Urothelium cell line (cell line): ENCODE measurements around the gene ATP1A4.
A peak's percentile ranks its signal among the peaks of the same experiment; 100 is the strongest.

ENCODE experiments used
- DNase-seq: peaks from one replicate; pipeline ENCODE4 v3.0.0; 2011; ENCODE audit warnings: low spot score, mixed read lengths
- FAIRE-seq: peaks from 2 replicates; lab custom pipeline; 2011; peaks lifted over from hg19 to GRCh38; lab: Jason Lieb, UNC

The ATP1A4 gene

DNA sequence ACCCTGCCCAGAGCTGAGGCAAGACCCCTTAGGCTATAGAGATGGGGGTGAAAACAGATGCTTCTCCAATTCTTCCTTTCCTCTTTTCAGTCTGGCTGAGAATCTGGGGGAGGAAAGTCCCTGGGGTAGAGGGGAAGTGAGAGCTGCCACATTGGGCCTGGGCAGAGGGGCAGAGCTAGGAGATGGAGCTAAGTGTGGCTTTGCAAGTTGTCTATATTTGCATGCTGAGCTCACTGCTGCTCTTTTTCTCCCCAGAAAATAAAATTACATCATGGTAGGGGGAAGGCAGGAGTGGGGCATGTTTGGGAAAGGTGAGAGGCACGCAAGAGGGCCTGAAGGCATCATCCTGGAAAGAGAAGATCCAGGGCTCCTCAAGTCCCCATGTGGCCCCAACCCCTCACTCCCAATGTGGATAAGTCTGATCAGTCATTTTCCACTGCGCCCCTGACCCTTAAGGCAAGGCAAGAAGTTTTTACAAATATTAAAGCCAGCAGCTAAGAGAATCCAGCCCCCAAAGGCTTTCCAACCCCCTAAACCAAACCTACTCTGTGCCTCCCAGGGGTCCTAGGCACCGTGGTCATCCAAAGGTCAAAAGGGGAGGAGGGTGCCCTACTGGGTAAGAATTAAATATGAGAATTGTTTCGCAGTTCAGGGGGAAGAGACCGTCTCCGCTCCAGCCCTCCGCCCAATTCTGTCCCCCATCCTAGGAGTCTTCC lies 53.3 kb downstream of the ATP1A4 start:
- DNase-seq (no peak), FAIRE-seq (no peak)

DNA sequence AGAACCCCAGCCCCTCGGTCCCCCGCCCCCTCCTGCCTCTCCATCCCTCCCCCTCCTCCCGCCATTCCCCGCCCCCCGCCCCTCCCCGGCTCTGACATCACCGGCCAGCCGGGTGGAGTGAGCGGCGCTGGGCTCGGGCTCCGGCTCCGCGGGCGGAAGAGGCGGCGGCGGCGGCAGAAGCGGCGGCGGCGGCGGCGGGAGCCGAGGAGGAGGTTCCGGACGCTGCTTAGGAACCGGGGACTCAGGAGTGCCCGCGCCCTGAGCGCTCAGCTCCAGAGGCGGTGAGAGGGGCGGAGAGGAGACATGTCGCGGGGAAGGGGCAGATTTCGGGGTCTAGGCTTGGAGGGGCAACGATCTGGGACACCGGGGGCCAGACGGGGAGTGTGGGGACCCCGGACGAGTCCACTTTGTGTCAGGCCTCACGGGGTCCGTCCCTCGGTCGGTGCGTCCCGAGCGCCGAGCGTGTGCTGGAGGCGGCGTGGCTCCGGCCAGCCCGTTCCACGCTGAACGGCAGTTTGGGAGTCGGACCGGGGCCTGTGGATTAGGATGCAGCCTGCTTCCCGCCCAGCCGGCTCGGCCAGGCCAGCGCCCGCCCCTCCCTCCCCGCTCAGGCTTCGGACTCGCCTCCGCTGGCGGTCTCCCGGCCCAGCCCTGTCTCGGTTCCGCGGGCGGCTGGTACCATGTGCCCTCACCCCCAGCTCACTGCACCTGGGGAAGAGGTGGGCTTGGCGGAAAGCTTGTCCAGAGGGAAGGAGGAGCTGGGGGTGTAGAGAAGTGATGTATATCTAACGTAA lies 54.0 kb downstream of the ATP1A4 start, which contains the start of gene PEA15:
Gene PEA15, plus strand, starts transcription at position 143 of the 794 bp plus-strand sequence. CDS start 6,161 bp downstream, outside the sequence.
- peak; percentile 93 for DNase-seq
- FAIRE-seq = no peak

DNA sequence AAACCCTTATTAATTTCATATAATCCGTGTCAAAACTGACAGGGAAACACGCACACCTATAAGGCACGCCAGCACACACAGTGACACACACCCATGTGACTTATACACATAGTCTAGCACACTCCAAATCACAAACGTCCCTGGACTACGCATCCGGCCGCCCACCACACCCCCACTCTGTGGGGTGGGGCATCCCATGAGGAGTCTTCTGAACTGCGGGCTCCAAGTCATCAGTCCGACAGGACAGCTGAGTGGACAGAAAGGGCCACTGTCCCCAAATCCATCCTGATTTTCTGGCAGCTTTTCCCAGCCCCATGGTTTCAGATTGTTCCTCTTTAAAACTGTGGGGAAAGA lies 54.6 kb downstream of the ATP1A4 start:
- DNase-seq = peak; percentile 61
- no peak for FAIRE-seq

DNA sequence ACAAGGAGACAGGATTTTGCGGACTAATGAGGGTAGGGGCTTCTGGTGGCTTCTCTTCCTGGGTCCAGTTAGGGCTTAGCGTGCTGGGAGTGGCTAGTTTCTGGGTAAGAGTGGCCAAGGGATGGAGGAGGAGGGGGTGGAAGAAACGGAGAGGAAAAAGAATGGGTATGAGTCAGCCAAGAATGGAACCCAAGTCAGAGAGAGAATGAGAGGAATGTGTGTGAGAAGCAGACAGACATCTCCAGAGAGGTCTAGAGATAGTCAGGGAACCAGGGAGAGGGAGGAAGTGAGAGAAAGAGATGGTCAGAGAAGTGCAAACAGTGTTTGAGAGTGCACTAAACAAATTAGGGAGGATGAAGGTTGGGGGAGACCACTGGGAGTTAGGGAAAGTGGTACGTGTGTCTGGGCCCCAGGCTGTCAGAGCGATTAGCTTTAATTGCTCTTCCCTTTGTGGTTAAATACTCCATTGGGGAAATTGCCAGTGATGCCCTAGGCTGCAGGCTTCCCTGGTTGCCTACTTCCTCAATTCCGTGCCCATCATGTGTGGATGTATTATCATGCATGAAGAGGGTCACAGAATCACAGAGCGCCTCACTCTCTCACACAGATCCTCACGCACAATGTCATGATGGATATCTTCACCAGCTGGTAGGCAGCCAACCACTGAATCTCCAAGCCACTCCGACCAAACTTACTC lies 55.2 kb downstream of the ATP1A4 start:
- DNase-seq = peak; percentile 82
- FAIRE-seq = no peak

DNA sequence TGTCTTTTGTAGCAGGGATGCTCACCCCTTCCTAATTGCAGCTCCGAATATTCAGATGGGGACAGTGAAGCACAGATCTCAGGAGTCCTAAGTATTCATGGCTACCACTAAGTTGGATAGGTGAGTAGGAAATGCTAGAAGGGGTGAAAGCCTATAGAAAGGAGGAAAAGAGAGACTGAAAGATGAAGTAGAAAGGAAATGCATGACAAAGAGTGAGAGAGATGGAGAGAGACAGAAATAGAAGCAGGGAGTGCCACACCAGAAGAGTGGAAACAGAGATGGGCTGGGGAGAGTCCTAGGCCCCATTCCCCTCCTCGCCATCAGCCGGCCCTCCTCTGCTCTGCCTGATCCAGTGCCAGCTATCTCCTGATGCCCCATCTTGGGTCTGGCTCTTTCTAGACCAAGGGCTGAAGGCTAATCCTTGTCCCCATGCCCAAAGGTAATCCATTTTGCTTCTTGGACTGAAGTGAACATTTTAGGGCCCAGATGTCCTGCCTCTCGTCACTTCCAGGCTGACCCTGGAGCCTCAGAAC lies 55.8 kb downstream of the ATP1A4 start:
- FAIRE-seq = no peak
- DNase-seq = no peak

DNA sequence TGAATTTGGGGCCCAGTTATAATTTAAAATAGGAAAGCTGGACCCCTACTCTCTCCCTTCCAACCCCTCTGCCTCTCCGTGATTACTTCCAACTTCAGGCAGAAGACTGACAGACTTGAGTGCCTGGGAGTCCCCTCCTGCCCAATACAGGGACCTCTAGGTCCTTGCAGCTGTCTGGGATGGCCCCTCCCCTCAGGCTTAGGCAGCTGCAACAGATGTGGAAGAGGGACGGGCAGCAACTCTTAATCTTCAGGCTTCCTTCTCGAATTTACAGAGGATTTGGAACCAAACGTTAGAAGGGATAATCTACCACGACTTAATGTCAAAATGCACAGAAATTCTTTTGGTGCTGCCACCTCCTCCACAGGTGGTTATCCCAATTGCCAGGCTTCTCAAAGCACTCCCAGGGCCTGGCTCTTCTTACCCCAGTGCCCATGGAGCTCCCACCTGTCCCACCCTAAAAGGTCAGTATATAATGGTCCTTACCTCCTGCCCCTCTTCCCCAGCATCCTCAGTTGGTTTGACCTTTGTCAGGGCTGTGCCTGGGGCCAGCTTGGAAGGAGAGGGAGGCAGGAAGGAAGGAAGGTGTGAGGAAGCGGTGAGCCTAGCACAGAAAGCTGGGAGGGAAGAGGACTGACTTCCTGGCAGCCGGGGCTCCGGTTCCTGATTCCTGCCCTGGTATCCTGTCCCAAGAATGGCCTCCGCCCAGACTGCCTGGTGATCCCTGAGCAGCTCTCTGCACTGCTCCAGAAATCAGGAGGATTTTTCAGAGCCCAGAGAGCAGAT lies 56.6 kb downstream of the ATP1A4 start:
- DNase-seq (no peak), FAIRE-seq (no peak)

DNA sequence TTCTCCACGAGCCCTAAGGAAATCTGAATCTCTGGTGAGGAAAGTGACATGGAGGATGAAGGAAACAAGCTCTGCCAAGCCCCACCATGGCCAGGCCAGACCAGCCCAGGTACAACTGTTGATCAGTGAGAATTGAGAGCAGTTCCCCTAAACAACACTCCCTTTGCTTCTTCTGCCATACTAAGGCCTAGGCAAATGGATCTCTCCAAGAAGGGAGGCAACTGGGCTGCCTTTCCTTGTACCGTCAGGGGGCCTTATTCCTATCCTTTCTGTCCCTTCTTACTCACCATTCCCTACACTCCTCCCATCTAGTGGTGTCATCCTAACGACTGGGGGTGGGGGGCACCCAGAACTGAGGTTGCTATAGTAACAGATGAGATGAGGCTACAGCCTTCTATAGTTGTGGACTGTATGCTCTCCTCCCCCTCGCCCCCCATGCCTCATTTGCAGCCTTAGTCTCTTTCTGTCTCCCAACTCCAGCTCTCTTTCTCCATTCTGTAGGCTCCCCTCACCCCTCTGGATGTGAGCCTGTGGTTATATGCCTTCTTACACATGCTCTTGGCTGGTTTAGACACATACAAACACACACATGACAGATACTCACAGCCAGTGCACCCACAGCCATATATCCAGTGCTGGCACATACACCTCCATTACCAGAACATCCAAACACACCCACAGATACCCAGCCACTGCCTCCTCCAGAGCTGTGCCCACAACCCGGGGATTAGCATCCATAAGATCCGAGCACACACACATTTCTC lies 57.3 kb downstream of the ATP1A4 start:
- DNase-seq (no peak), FAIRE-seq (no peak)

DNA sequence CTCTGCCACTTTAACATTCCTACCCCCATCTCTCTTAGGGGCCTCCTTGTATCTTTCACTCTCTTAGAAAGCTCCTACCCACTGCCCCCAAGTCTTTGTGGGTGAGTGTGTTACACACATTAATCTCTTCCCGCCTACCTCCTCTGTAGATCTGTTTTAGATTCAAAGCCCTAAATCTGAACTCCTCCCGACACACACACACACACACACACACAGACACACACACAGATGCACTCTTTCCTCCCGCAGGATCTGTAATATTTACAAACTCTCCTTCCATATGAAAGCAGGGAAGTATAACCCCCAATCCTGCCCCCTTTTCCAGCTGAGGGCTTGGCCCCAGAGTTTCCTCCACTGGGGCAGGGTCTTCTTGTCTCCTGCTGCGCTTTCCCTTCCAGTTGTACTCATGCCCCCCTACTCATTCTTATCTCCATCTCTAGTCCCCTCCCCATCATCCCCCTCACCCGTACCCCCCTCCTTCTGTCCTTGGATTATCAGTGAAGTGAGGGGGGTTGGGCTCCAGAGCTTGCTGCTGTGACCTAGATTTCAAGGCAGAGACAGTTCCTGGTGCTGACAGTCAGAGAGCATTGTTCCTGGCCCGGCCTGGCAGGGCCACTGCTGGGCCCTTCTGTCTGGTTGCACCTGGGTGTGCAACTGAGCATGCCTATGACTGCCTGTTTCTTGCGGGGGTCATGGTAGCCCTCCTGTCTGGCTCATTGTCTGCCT lies 58.1 kb downstream of the ATP1A4 start:
- FAIRE-seq = no peak
- no peak for DNase-seq

DNA sequence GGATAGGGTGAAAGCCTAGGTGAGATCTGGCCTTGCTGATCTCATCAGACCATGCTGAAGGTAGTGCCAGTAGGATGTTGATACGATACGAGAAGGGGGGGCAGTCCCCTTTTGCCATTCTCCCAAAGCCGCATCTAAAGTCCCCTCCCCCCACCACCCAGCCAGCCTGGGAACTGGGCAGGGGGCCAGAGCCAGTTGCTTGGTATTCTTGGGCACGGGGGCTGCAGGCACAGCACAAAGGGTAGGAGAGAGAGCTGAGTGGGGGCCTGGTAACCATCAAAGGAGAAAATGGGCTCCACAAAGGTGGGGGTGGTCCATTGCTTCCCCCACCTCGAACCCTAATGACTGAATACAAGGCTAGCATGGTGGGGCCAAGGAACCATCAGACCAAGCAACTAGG lies 59.2 kb downstream of the ATP1A4 start:
- no peak for FAIRE-seq

DNA sequence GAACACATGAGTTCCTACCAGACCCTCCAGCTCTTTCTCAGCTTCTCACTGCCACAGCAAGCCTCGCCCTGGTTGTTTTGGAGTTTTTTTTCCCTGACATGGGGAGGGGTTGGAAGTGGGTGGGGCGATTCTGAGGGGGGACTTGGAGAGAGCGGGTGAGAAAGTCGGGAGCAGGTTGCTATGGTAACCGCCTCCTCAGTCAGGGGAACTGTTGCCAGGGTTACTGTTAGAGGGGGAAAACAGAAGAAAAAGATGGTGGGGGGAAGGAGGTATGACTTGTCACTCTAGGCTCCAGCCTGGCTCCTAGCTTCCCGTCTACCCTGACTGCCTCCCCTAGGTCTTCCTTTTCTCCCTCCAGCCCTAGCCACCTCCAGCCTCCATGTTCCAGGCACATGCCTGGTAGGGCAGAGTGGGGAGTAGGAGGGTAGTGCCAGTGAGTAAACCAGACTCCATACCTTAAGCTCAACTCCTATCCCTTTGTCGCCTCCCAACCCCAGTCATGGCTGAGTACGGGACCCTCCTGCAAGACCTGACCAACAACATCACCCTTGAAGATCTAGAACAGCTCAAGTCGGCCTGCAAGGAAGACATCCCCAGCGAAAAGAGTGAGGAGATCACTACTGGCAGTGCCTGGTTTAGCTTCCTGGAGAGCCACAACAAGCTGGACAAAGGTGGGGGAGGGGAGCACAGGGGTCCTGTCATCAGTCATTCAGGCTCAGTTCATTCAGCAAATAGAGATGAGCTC lies 59.8 kb downstream of the ATP1A4 start:
- no peak for DNase-seq
- no peak for FAIRE-seq

More for the DNA sequence above, 59.2 kb downstream of the ATP1A4 start:
- no peak for DNase-seq

DNA sequence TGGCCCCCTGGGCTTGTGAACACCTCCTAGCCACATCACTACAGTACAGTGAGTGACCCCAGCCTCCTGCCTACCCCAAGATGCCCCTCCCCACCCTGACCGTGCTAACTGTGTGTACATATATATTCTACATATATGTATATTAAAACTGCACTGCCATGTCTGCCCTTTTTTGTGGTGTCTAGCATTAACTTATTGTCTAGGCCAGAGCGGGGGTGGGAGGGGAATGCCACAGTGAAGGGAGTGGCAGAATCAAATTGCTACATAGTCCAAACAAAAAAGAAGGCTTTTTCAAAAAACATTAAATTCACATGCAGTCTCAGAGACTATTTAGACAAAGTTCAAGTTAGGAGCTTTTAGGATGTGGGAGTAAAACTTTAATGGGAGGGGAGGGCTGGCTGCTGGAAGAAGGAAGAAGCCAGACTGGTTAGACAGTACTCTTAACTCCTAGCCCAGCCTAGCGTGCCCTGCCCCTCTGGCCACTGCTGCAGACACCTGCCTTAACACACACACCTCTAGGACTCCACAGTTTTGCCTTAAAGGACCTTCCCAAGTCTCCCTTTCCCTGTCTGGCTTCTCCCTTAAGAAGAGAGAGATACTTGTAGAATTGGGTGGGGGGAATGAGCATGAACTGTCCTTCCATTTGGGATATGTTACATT lies 63.2 kb downstream of the ATP1A4 start:
- FAIRE-seq = no peak
- no peak for DNase-seq

DNA sequence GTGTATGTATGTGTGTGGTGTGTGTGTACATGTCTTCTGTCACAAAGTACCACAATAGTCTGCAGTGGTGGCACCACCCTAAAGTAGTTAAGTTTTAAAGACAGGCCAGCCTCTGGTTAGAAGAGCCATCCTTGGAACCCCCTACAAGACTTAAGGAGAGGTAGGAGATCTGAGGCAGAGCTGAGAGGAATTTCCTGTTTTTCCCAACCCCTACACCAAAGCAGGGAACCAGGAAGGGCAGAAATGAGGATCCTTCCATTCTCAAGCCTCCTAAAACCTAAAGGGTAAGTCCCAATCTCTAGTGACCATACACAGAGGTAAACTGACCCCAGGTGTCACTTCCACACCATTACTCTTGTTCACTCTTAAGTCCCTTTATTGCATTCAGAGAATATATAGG lies 64.9 kb downstream of the ATP1A4 start:
- DNase-seq (no peak), FAIRE-seq (no peak)

DNA sequence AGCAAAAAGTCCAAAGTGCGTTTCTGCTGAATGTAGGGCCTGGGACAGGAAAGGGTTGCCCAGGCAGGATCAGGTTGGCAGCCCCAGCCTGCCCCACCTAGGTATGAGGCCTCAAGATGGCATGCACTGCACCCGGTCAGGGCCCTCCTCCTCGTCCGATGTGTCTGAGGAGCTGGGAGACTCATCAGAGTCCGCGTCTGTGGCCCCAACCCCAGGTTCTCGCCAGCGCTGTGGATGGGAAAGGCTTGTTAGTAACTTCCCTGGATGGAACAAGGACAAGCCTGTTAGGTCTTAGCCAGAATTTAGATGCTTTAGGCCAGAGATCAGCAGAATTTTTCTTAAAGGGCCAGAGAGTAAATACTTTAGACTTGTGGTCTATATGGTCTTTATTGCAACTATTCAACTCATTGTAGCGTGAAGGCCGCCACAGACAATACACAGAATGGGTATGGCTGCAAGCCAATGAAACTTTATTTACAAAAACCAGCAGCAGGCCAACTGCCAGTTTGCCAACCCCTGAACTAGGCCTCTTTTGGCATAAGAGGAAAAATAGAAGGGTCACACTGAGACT lies 66.2 kb downstream of the ATP1A4 start:
- FAIRE-seq (no peak), DNase-seq (no peak)

DNA sequence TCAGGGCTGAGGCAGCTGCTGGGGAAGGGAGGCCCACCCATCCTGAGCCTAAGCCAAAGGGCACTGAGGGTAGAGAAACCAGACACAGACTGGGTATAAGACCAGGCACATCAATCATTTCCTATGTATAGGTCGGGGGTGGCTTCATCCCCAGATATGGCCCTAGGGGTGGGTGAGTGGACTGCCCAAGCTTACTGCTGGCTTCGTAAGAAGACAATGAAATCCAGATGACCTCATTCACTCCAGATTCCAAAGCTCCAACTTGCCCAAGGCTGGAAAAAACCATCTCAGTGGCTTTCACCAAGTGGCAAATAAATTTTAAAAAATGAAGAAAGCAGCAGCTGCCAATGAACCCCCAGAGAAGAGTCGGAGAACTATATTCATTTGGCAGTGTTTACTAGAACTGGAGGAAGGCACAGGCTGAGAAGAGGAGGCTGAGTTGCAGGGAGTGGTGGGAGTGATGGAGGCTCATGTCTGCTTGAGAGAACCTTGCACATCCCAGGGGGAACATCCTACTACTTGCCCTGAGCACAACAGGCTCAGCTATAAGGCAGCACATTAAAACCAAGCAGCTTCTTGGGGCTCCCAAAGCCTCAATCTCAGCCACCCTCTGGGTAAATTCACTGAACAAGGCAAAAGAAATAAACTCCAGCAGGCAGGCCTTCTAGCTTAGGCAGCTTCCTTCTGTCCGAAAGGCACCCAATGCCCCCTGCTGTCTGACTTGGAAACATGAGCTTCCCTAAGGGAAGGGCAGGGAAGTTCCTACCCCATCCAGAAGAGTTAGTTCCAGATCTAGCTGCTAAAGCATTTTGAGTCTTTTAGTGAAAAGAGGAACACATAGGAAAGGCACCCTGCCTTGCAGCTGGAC lies 67.9 kb downstream of the ATP1A4 start:
- FAIRE-seq (no peak), DNase-seq (peak; percentile 30)

DNA sequence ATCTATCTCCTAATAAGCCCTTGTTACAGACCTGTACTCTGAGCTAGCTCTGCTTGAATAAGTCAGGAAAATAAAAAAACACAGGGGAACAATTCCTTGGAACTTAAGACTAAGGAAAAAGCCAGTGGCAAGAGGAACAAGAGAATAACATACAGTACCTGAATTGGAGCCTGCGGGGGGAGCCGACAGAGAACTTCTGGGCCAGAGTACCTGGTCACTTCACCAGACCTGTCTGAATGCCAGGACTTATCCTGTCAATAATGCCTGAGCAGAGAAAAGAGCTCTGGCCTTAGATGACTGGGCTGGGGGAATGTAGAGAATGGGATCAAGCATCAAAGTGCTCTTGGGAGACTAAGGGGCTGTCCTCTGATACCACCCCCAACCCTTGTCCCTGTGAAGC lies 68.9 kb downstream of the ATP1A4 start:
- DNase-seq (no peak), FAIRE-seq (no peak)

DNA sequence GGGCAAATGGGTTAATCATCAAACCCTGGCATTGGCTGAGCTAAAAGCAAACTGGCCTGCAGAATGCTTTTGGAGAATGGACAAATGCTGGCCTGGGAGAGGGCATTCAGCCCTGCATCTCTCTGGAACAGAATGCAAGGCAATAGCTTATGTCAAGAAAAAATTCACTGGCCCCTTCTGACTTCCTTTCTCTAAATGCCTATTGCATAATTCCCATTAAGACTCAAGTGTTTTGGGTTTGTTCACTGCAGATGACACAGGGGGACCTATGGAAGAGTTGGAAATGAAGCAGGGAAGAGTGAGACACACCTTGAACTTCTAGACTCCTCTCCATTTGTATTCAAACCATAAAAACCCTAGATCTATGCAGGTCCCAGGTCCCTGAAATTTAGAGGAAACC lies 69.7 kb downstream of the ATP1A4 start:
- no peak for FAIRE-seq

DNA sequence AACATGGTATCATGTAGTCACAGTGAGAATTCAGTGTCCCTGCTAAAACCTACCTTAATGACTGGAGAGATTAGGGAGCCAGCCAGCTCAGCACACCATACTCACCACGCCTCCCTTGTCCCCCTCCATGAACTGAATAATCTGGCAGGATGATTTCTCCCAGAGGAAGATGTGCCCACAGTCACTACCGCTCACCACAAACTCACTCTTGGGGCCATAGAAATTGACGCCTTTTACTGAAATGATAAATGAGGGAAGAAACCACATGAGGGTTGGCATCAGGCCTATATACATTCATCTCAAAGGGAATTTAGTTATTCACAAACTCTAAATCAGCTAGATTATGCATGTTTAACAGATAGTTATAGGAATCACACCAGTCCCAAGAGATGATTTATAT lies 71.1 kb downstream of the ATP1A4 start:
- DNase-seq (no peak), FAIRE-seq (no peak)

More for the DNA sequence above, 69.7 kb downstream of the ATP1A4 start:
- DNase-seq = no peak
